Measurements from ENCODE around the gene NRXN2. TPM values are rescaled to one million over a fixed set of nuclear protein-coding genes. Genes with fewer than 3 reads are reported as not detected.

Gene NRXN2
- total and polyA plus RNA-seq, 10 of the 15 experiments (the other 5 are each of a cell fraction or from before 2014, with no cell fraction given), result 0.03 to 1.4 (median 0.23) TPM

- no peak for TF ChIP-seq REST (IDR thresholded peaks at IDR 0.05; ENCODE audit: low read depth, low read length)
These were observed 41.8 kb downstream of the NRXN2 start (continued) for GRCh38 chr11:64681171-64681570.

GRCh38 chr11:64679846-64680245, 43.2 kb downstream of the NRXN2 start:
- ChIA-PET POLR2A (no interaction called here), SMC1A (ENCODE audit: uncharacterized antibody, unreplicated experiment) (interaction anchor here (2.4 kb wide), 1 partner anchor 9 kb away, joined by 7 read pairs; no protein-coding TSS in a partner anchor), RAD21 (ENCODE audit: unreplicated experiment) (interaction anchor here (0.5 to 1.2 kb wide), 4 partner anchors 9 to 21 kb away, joined by 3 to 4 read pairs (median 3); no protein-coding TSS in a partner anchor), CTCF (interaction anchor here (1.0 to 3.6 kb wide), 3 partner anchors 9 to 29 kb away, joined by 3 to 30 read pairs (median 3); no protein-coding TSS in a partner anchor)
- H3K27ac ChIP-seq (ENCODE audit: control insufficient read depth, insufficient read depth), result no peak overlapping the region
- no peaks in the 10 kb centered on the region for H3K36me3 ChIP-seq (ENCODE audit: control insufficient read depth in 2 of 2, insufficient read depth in 2 of 2, low read length in 1 of 2)
- no peak overlapping the region for H2AFZ ChIP-seq (ENCODE audit: control insufficient read depth, low read depth, low read length)
- WGBS (ENCODE audit: insufficient coverage, insufficient replicate concordance, low lambda C conversion rate, missing lambda C conversion rate), result 0% methylated on average over 2 of the region's 2 CpGs
- no peaks in the 10 kb centered on the region for H3K9me3 ChIP-seq (replicated peaks; ENCODE audit: control insufficient read depth, insufficient read depth, low read length)
- peaks cover 15% of the 10 kb centered on the region for H3K4me1 ChIP-seq (ENCODE audit: control insufficient read depth, insufficient read depth, low read length)
- no peak overlapping the region for H3K4me3 ChIP-seq
- peaks cover 0 to 6% of the 10 kb centered on the region in 2 experiments; a peak in 1 of 4 replicates for H3K27me3 ChIP-seq (replicated peaks in 1 of 2; ENCODE audit: control insufficient read depth in 2 of 2, insufficient read depth in 2 of 2, low read length in 1 of 2)
- BruUV-seq (replicated peaks), result no TSS peak
- in situ Hi-C loops (cut with MboI) (no loop called here), intact Hi-C loops (cut with micrococcal nuclease; ENCODE audit: unreplicated experiment) (no loop called here)
- ATAC-seq (no peak), DNase-seq (ENCODE audit: low read depth, low spot score) (no peak), FAIRE-seq (no peak)
- H4K20me1 ChIP-seq (ENCODE audit: control insufficient read depth, insufficient read depth), result no peaks in the 10 kb centered on the region
- H3K4me2 ChIP-seq (ENCODE audit: control insufficient read depth, insufficient read depth), result no peak overlapping the region
- H3K79me2 ChIP-seq (ENCODE audit: control insufficient read depth, insufficient read depth, low read length), result no peaks in the 10 kb centered on the region
- H3K9ac ChIP-seq (ENCODE audit: control insufficient read depth, insufficient read depth, low read length), result no peak overlapping the region
- TF ChIP-seq IRF5 (IDR thresholded peaks at IDR 0.05; ENCODE audit: borderline replicate concordance) (no peak), SMAD5 (IDR thresholded peaks at IDR 0.05; ENCODE audit: low read depth) (no peak), MYC (IDR thresholded peaks at IDR 0.05; ENCODE audit: insufficient read depth, insufficient read length, insufficient replicate concordance, low read length, severe bottlenecking) (no peak), RAD21 (IDR thresholded peaks at IDR 0.05; ENCODE audit: insufficient read depth, low read depth, low read length) (no peak), BRCA1 (IDR thresholded peaks at IDR 0.05; ENCODE audit: low read depth, low read length) (no peak), KLF5 (IDR thresholded peaks at IDR 0.05; ENCODE audit: partially characterized antibody) (no peak), GATAD2B (conservative IDR thresholded peaks at IDR 0.05; ENCODE audit: low read depth) (no peak), MEF2B (IDR thresholded peaks at IDR 0.05; ENCODE audit: partially characterized antibody, poor library complexity, severe bottlenecking) (no peak), CHD4 (IDR thresholded peaks at IDR 0.05) (no peak), SRF (IDR thresholded peaks at IDR 0.05; ENCODE audit: low read depth in 2 of 2, low read length in 2 of 2) (no peak), IKZF1 (conservative IDR thresholded peaks at IDR 0.05) (no peak), IRF3 (IDR thresholded peaks at IDR 0.05) (no peak), RB1 (IDR thresholded peaks at IDR 0.05; ENCODE audit: borderline replicate concordance) (no peak)
